HEK293 (cell line): Measurements from ENCODE around the gene WASHC1.
"Not testable (repeated sequence)": the region's sequence is repeated elsewhere in the genome, so short reads cannot be mapped to it uniquely, and the experiment has no call there.

Experiments
- ATF2 ChIP-seq: fragments of 450-650 bp; formaldehyde crosslinking; IDR thresholded peaks from 2 replicates; pipeline ENCODE4 v1.5.1; 2016; ENCODE audit warnings: missing biosample characterization, missing genetic modification characterization, low read depth
- HOXC10 ChIP-seq: sonication (generic); formaldehyde crosslinking; IDR thresholded peaks from 2 replicates; pipeline ENCODE4 v1.8.1; 2023; ENCODE audit warnings: mild to moderate bottlenecking, missing genetic modification reagents
- ZBTB20 ChIP-seq: fragments of 450-650 bp; formaldehyde crosslinking; IDR thresholded peaks from 2 replicates; pipeline ENCODE4 v1.5.1; 2016; ENCODE audit warnings: missing biosample characterization, missing genetic modification characterization
- ZFP69B ChIP-seq: fragments of 450-650 bp; formaldehyde crosslinking; IDR thresholded peaks from 2 replicates; pipeline ENCODE4 v1.5.1; 2016; ENCODE audit warnings: missing biosample characterization, missing genetic modification characterization
- ZNF629 ChIP-seq: fragments of 450-650 bp; formaldehyde crosslinking; IDR thresholded peaks from 2 replicates; pipeline ENCODE4 v1.5.1; 2017; ENCODE audit warnings: missing biosample characterization, missing genetic modification characterization
- ZNF768 ChIP-seq: fragments of 450-650 bp; formaldehyde crosslinking; IDR thresholded peaks from 2 replicates; pipeline ENCODE4 v1.5.1; 2018; ENCODE audit warnings: missing biosample characterization, mild to moderate bottlenecking, missing genetic modification characterization
- TF ChIP-seq, protein P1 (sequence below): fragments of 450-650 bp; formaldehyde crosslinking; IDR thresholded peaks from 2 replicates; pipeline ENCODE4 v1.5.1; 2016; ENCODE audit warnings: missing biosample characterization, missing genetic modification characterization

DNA sequence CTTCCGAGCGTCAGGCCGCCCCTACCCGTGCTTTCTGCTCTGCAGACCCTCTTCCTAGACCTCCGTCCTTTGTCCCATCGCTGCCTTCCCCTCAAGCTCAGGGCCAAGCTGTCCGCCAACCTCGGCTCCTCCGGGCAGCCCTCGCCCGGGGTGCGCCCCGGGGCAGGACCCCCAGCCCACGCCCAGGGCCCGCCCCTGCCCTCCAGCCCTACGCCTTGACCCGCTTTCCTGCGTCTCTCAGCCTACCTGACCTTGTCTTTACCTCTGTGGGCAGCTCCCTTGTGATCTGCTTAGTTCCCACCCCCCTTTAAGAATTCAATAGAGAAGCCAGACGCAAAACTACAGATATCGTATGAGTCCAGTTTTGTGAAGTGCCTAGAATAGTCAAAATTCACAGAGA is at the start of gene WASHC1:
- TF ChIP-seq, protein P1, sequence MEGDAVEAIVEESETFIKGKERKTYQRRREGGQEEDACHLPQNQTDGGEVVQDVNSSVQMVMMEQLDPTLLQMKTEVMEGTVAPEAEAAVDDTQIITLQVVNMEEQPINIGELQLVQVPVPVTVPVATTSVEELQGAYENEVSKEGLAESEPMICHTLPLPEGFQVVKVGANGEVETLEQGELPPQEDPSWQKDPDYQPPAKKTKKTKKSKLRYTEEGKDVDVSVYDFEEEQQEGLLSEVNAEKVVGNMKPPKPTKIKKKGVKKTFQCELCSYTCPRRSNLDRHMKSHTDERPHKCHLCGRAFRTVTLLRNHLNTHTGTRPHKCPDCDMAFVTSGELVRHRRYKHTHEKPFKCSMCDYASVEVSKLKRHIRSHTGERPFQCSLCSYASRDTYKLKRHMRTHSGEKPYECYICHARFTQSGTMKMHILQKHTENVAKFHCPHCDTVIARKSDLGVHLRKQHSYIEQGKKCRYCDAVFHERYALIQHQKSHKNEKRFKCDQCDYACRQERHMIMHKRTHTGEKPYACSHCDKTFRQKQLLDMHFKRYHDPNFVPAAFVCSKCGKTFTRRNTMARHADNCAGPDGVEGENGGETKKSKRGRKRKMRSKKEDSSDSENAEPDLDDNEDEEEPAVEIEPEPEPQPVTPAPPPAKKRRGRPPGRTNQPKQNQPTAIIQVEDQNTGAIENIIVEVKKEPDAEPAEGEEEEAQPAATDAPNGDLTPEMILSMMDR (tag by site-specific recombination): not testable (repeated sequence)
- not testable (repeated sequence) for TF ChIP-seq ZBTB20 (tag by site-specific recombination); ZFP69B (tag by site-specific recombination); ZNF629 (tag by site-specific recombination); ATF2; HOXC10 (CRISPR knock-in tag); ZNF768 (tag by site-specific recombination)
